Measurements from ENCODE around the gene DIPK1B. TPM values are rescaled to one million over a fixed set of nuclear protein-coding genes. Genes with fewer than 3 reads are reported as not detected.

The DIPK1B gene
- total and polyA plus RNA-seq, 10 of the 15 experiments (the other 5 are each of a cell fraction or from before 2014, with no cell fraction given), result 0.08 to 0.28 (median 0.13) TPM; not detected in 3

DNA sequence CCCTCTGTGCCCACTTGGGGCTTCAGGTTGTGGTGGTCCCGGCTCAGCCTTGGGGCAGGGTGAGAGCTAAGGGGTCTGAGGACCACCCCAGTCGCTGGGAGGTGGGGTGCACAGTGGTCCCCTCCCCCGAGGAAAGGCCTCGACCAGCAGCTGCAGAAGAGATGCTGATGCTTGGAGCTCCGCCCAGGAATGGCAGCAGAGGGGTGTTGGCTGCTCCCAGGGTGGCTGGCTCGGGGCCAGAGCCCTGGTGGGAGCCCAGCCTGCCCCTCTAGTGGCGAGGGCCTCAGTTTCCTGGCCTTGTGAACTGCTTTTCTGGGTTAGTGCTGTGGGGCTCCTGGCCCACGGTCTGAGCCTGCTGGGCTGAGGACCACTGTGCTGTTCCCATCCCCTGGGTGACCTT is 1.2 kb downstream of the DIPK1B start (continued):
- TF ChIP-seq, protein P1, sequence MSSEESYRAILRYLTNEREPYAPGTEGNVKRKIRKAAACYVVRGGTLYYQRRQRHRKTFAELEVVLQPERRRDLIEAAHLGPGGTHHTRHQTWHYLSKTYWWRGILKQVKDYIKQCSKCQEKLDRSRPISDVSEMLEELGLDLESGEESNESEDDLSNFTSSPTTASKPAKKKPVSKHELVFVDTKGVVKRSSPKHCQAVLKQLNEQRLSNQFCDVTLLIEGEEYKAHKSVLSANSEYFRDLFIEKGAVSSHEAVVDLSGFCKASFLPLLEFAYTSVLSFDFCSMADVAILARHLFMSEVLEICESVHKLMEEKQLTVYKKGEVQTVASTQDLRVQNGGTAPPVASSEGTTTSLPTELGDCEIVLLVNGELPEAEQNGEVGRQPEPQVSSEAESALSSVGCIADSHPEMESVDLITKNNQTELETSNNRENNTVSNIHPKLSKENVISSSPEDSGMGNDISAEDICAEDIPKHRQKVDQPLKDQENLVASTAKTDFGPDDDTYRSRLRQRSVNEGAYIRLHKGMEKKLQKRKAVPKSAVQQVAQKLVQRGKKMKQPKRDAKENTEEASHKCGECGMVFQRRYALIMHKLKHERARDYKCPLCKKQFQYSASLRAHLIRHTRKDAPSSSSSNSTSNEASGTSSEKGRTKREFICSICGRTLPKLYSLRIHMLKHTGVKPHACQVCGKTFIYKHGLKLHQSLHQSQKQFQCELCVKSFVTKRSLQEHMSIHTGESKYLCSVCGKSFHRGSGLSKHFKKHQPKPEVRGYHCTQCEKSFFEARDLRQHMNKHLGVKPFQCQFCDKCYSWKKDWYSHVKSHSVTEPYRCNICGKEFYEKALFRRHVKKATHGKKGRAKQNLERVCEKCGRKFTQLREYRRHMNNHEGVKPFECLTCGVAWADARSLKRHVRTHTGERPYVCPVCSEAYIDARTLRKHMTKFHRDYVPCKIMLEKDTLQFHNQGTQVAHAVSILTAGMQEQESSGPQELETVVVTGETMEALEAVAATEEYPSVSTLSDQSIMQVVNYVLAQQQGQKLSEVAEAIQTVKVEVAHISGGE (CRISPR knock-in tag; IDR thresholded peaks at IDR 0.05), result no peak

DNA sequence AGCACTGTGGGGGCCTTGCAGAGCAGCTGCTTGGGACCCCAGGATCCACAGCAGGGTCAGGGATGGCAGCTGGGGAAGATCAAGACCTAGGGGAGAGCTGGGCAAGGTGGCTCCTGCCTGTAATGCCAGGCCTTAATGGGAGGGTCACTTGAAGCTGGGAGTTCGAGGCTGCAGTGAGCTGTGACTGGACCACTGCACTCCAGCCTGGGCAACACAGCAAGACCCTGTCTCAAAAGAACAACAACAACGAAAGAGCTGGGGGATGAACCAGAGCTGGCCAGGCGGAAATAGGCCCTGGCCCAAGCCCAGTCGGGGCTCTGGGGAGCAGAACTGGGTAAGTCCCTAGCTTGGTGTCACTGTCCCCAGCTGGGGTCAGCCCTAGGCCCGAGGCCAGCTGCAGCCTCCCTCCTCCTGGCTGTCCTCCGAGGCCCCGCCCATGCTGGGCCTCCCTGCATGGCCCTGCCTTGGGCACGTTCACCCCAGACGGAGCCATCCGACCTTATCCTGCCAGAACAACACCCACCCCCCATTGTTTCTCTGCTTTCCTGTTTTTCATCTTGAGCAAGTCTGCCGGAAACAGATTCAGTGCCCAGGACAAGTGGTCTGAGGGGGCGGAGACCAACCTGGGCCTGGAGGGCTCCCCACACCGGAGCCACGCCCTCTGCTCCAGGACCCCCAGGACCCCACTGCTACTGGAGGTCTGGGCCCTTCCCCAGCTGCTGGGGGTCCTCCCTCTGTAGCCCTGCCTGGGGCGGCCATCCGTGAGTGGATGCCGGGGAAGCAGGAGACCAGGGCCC is 1.9 kb downstream of the DIPK1B start:
- intact Hi-C loops (cut with micrococcal nuclease; ENCODE audit: unreplicated experiment), result no loop called here
- Histone ChIP-seq H3K36me3 (ENCODE audit: control insufficient read depth in 2 of 2, insufficient read depth in 2 of 2, low read length in 1 of 2) (no peaks in the 10 kb centered on the region), H3K27me3 (replicated peaks in 1 of 2; ENCODE audit: control insufficient read depth in 2 of 2, insufficient read depth in 2 of 2, low read length in 1 of 2) (peaks cover 2 to 7% of the 10 kb centered on the region in 2 experiments), H3K4me2 (ENCODE audit: control insufficient read depth, insufficient read depth) (no peak overlapping the region), H3K4me1 (ENCODE audit: control insufficient read depth, insufficient read depth, low read length) (no peaks in the 10 kb centered on the region), H3K4me3 (no peak overlapping the region), H3K27ac (ENCODE audit: control insufficient read depth, insufficient read depth) (no peak overlapping the region), H2AFZ (ENCODE audit: control insufficient read depth, low read depth, low read length) (no peak overlapping the region), H3K9me3 (replicated peaks; ENCODE audit: control insufficient read depth, insufficient read depth, low read length) (no peaks in the 10 kb centered on the region), H3K79me2 (ENCODE audit: control insufficient read depth, insufficient read depth, low read length) (no peaks in the 10 kb centered on the region), H4K20me1 (ENCODE audit: control insufficient read depth, insufficient read depth) (no peaks in the 10 kb centered on the region), H3K9ac (ENCODE audit: control insufficient read depth, insufficient read depth, low read length) (no peak overlapping the region)
- BruUV-seq (replicated peaks), result no TSS peak
- ChIA-PET RAD21 (ENCODE audit: unreplicated experiment) (no interaction called here), POLR2A (no interaction called here), CTCF (interaction anchor here (1.7 kb wide), 1 partner anchor 13 kb away, joined by 8 read pairs; no protein-coding TSS in a partner anchor), SMC1A (ENCODE audit: uncharacterized antibody, unreplicated experiment) (no interaction called here)
- WGBS (ENCODE audit: insufficient coverage, insufficient replicate concordance, low lambda C conversion rate, missing lambda C conversion rate), result 10% methylated on average over 17 of the region's 17 CpGs
- FAIRE-seq (no peak), DNase-seq (ENCODE audit: low read depth, low spot score) (no peak), ATAC-seq (no peak; the same call in 2 of the 3 replicates)
- in situ Hi-C loops (cut with MboI), result no loop called here
- TF ChIP-seq, protein P2, sequence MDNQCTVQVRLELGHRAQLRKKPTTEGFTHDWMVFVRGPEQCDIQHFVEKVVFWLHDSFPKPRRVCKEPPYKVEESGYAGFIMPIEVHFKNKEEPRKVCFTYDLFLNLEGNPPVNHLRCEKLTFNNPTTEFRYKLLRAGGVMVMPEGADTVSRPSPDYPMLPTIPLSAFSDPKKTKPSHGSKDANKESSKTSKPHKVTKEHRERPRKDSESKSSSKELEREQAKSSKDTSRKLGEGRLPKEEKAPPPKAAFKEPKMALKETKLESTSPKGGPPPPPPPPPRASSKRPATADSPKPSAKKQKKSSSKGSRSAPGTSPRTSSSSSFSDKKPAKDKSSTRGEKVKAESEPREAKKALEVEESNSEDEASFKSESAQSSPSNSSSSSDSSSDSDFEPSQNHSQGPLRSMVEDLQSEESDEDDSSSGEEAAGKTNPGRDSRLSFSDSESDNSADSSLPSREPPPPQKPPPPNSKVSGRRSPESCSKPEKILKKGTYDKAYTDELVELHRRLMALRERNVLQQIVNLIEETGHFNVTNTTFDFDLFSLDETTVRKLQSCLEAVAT (IDR thresholded peaks at IDR 0.05), result no peak
- no peak for TF ChIP-seq JUND (IDR thresholded peaks at IDR 0.05; ENCODE audit: low read depth, low read length)
- no peak for TF ChIP-seq MXI1 (IDR thresholded peaks at IDR 0.05; ENCODE audit: low read depth, low read length)

Data from GM12878 (cell line).